Hippocampal formation (tissue), 2 donors: ENCODE data around the gene CHERP.
"Not testable (repeated sequence)": the region's sequence is repeated elsewhere in the genome, so short reads cannot be mapped to it uniquely, and the experiment has no call there.

Experiments
- DNase-seq, 2 donors: peaks; one replicate each; lab custom pipeline; 2025; lab: John Stamatoyannopoulos, UW

CHERP gene

GRCh38 chr19:16543734-16544133, 1.5 kb upstream of the CHERP start:
- not testable (repeated sequence) for DNase-seq

- DNase-seq, result no peak
These were observed 754 bp upstream of the CHERP start for GRCh38 chr19:16542910-16543472.

GRCh38 chr19:16541526-16542044, 652 bp downstream of the CHERP start:
- DNase-seq, result no peak

GRCh38 chr19:16540948-16541347, 1.3 kb downstream of the CHERP start:
- DNase-seq, result no peak

- DNase-seq, result no peak
These were observed 5.1 kb downstream of the CHERP start for GRCh38 chr19:16537111-16537510.

- DNase-seq, result no peak
These were observed 6.1 kb downstream of the CHERP start for GRCh38 chr19:16536130-16536529.

- DNase-seq, result no peak
These were observed 6.9 kb downstream of the CHERP start for GRCh38 chr19:16535381-16535780.

- no peak for DNase-seq
These were observed 9.6 kb downstream of the CHERP start for GRCh38 chr19:16532440-16533234.

- DNase-seq, result no peak
These were observed 10.9 kb downstream of the CHERP start for GRCh38 chr19:16531380-16531669.

GRCh38 chr19:16530540-16531379, 11.5 kb downstream of the CHERP start:
- DNase-seq, result no peak

GRCh38 chr19:16529466-16530144, 12.6 kb downstream of the CHERP start:
- no peak for DNase-seq

GRCh38 chr19:16527971-16528521, 14.2 kb downstream of the CHERP start:
- no peak for DNase-seq

GRCh38 chr19:16527334-16527935, 14.8 kb downstream of the CHERP start:
- DNase-seq, result no peak

GRCh38 chr19:16525751-16526481, 16.3 kb downstream of the CHERP start:
- no peak for DNase-seq

- DNase-seq, result no peak
These were observed 17.1 kb downstream of the CHERP start for GRCh38 chr19:16524991-16525734.

GRCh38 chr19:16522559-16523377, 19.5 kb downstream of the CHERP start:
- DNase-seq, result no peak

- DNase-seq, result no peak
These were observed 20.4 kb downstream of the CHERP start for GRCh38 chr19:16521715-16522289.

- DNase-seq, result no peak
These were observed 21.1 kb downstream of the CHERP start for GRCh38 chr19:16520986-16521624.
